WI38 (cell line): Measurements from ENCODE around the gene GSG1L.

Experiments used
- H3K4me3 ChIP-seq: 2 replicates; pipeline ENCODE4 v1.5.1; 2011; ENCODE audit warnings: low read depth, mild to moderate bottlenecking, control low read depth, low read length
- TF ChIP-seq, protein P1 (sequence below): IDR thresholded peaks from 2 replicates; pipeline ENCODE4 v1.5.1; 2012; ENCODE audit warnings: low read depth, mild to moderate bottlenecking, control low read depth, low read length

Gene GSG1L

DNA sequence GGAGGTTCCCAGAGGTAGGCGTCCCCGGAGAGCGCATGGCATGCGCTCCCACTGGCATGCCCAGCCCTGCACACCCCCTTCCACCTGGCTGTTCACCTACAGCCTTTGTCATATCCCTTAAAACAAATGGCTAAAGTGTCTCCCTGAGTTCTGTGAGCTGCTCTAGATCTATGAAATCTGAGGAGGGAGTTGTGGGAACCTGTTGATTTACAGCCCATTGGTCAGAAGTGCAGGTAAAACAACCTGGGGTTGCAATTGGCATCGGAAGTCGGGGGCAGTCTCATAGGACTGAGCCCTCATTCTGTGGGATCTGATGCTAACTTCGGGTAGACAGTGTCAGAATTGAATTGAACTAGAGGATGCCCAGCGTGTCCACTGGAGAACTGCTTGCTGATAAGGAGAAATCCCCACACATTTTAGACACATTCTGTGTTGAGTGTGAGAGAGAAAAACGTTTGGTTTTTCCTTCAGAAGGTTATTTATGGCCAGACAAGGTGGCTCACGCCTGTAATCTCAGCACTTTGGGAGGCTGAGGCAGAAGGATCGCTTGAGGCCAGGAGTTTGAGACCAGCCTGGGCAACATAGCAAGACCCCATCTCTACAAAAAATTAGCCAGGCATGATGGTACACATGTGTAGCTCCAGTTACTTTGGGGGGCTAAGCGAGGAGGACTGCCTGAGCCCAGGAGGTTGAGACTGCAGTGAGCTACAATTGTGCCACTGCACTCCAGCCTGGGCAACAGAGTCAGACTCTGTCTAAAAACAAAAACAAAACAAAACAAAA, 22.1 kb upstream of the GSG1L start:
- H3K4me3 ChIP-seq = no peak overlapping the region
- TF ChIP-seq, protein P1, sequence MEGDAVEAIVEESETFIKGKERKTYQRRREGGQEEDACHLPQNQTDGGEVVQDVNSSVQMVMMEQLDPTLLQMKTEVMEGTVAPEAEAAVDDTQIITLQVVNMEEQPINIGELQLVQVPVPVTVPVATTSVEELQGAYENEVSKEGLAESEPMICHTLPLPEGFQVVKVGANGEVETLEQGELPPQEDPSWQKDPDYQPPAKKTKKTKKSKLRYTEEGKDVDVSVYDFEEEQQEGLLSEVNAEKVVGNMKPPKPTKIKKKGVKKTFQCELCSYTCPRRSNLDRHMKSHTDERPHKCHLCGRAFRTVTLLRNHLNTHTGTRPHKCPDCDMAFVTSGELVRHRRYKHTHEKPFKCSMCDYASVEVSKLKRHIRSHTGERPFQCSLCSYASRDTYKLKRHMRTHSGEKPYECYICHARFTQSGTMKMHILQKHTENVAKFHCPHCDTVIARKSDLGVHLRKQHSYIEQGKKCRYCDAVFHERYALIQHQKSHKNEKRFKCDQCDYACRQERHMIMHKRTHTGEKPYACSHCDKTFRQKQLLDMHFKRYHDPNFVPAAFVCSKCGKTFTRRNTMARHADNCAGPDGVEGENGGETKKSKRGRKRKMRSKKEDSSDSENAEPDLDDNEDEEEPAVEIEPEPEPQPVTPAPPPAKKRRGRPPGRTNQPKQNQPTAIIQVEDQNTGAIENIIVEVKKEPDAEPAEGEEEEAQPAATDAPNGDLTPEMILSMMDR = no peak

DNA sequence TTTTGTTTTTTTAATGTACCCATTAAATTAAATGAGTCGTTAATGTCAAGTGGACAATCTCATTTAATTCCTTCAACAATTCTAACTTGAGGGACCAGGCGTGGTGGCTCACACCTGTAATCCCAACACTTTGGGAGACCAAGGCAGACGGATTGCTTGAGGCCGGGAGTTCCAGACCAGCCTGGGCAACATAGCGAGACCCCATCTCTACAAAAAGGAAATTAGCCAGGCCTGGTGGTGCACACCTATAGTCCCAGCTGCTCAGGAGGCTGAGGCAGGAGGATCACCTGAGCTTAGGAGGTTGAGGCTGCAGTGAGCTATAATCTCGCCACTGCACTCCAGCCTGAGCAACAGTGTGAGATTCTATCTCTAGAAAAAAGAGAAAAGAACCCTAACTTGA, 20.7 kb upstream of the GSG1L start:
- no peak overlapping the region for H3K4me3 ChIP-seq
- TF ChIP-seq, protein P1 = no peak

- TF ChIP-seq, protein P1 = no peak
- no peak overlapping the region for H3K4me3 ChIP-seq
Observed at GRCh38 chr16:28082624-28083023, 19.1 kb upstream of the GSG1L start.

- H3K4me3 ChIP-seq = no peak overlapping the region
- TF ChIP-seq, protein P1 = no peak
Observed at GRCh38 chr16:28081391-28081968, 18.0 kb upstream of the GSG1L start.

GRCh38 chr16:28078261-28078660, 14.7 kb upstream of the GSG1L start:
- TF ChIP-seq, protein P1 = no peak
- no peak overlapping the region for H3K4me3 ChIP-seq

- H3K4me3 ChIP-seq = no peak overlapping the region
Observed at GRCh38 chr16:28073836-28074235, 10.3 kb upstream of the GSG1L start.

GRCh38 chr16:28072087-28072486, 8.6 kb upstream of the GSG1L start:
- TF ChIP-seq, protein P1 = no peak
- no peak overlapping the region for H3K4me3 ChIP-seq

More at GRCh38 chr16:28073836-28074235, 10.3 kb upstream of the GSG1L start:
- TF ChIP-seq, protein P1 = no peak
